K562 (cell line): Measurements from ENCODE around the gene KRT38. TPM values are rescaled to one million over a fixed set of nuclear protein-coding genes. Genes with fewer than 3 reads are reported as not detected.
A peak's percentile ranks its signal among the peaks of the same experiment; 100 is the strongest.

Experiments
- ATAC-seq: fragments of 200-7000 bp; cut with Tn5 transposase; 3 replicates; pipeline ENCODE4 v1.9.1; 2020; ENCODE audit warnings: moderate library complexity
- BruUV-seq: library from RNA; stranded (reverse); fragments of 400-500 nt; replicated peaks from 2 replicates; lab custom pipeline; 2021; lab: Mats Ljungman, UMichigan
- CTCF ChIA-PET: fragments of 300-600 bp; formaldehyde crosslinking; extraction: SDS; loops from one replicate; lab custom pipeline; 2021; ENCODE audit warnings: low intra/inter-chr PET ratio; lab: Yijun Ruan, JAX
- POLR2A ChIA-PET: fragments of 300-600, 350-650 bp; sonication (Branson Sonifier 250); formaldehyde crosslinking; extraction: SDS; loops from one replicate; lab custom pipeline; 2021; ENCODE audit warnings: antibody characterized with exemption, inconsistent platforms; lab: Yijun Ruan, JAX
- DNase-seq, 4 experiments: peaks; one replicate each; pipeline versions ENCODE4 v3.0.0 to v3.0.0-alpha.2; 2011 to 2018; ENCODE audit warnings: low spot score in 3 of 4, mixed read lengths in 3 of 4; ENCODE audit errors: extremely low read depth in 1 of 4
- FAIRE-seq: peaks from 2 replicates; lab custom pipeline; 2011; peaks lifted over from hg19 to GRCh38; lab: Jason Lieb, UNC
- H2AFZ ChIP-seq: 2 replicates; pipeline ENCODE4 v1.6.0; 2011; ENCODE audit warnings: low read depth, low read length, control low read depth, inconsistent platforms
- H3K27ac ChIP-seq: fragments of 200-600 bp; 3 replicates; pipeline ENCODE4 v1.8.0; 2011; ENCODE audit warnings: low read depth, mild to moderate bottlenecking, control low read depth, inconsistent platforms, low read length, moderate library complexity, mixed read lengths; ENCODE audit errors: extremely low read depth
- H3K27me3 ChIP-seq, 2 experiments: fragments of 300-600 bp in 1 of 2; 2 replicates in 1 of 2; 3 replicates in 1 of 2; pipeline versions ENCODE4 v1.6.0 to v1.8.0; 2011; ENCODE audit warnings: inconsistent platforms in 2 of 2, low read length in 2 of 2, mild to moderate bottlenecking in 1 of 2, mixed read lengths in 1 of 2, moderate library complexity in 1 of 2; ENCODE audit not compliant: control insufficient read depth in 2 of 2, insufficient read depth in 2 of 2
- H3K36me3 ChIP-seq: fragments of 300-600 bp; 3 replicates; pipeline ENCODE4 v1.8.0; 2011; ENCODE audit warnings: mild to moderate bottlenecking, low read length, inconsistent platforms; ENCODE audit not compliant: control insufficient read depth, insufficient read depth
- H3K4me1 ChIP-seq, 2 experiments: fragments of 200-600 bp in 1 of 2; replicated peaks in 1 of 2; 2 replicates in 1 of 2; 3 replicates in 1 of 2; pipeline versions ENCODE4 v1.5.1 to v1.8.0; 2011; ENCODE audit warnings: inconsistent platforms in 2 of 2, low read length in 2 of 2, mild to moderate bottlenecking in 1 of 2, mixed read lengths in 1 of 2, moderate library complexity in 1 of 2; ENCODE audit not compliant: control insufficient read depth in 2 of 2, insufficient read depth in 2 of 2
- H3K4me2 ChIP-seq: 2 replicates; pipeline ENCODE4 v1.6.1; 2011; ENCODE audit warnings: low read length, control low read depth, inconsistent platforms, mixed read lengths; ENCODE audit not compliant: insufficient read depth
- H3K4me3 ChIP-seq: fragments of 200-600 bp; sonication (generic), shearing (Covaris generic); 2 replicates; pipeline ENCODE4 v1.5.1; 2016; ENCODE audit warnings: control low read depth, inconsistent platforms
- H3K79me2 ChIP-seq: fragments of 200-600 bp; 3 replicates; pipeline ENCODE4 v1.8.0; 2011; ENCODE audit warnings: low read length, inconsistent platforms; ENCODE audit not compliant: control insufficient read depth, insufficient read depth
- H3K9ac ChIP-seq, 2 experiments: 2 replicates each; pipeline versions ENCODE4 v1.6.0 to v1.6.1; 2011; ENCODE audit warnings: low read depth in 2 of 2, low read length in 2 of 2, control low read depth in 1 of 2, inconsistent platforms in 1 of 2, mild to moderate bottlenecking in 1 of 2, mixed read lengths in 1 of 2; ENCODE audit not compliant: insufficient read depth in 1 of 2
- H3K9me1 ChIP-seq: one replicate; pipeline ENCODE4 v1.6.0; 2011; ENCODE audit warnings: inconsistent platforms, mild to moderate bottlenecking, low read length, moderate library complexity; ENCODE audit not compliant: control insufficient read depth, insufficient read depth
- H3K9me3 ChIP-seq: replicated peaks from 2 replicates; pipeline ENCODE4 v1.5.1; 2011; ENCODE audit warnings: low read depth, low read length, inconsistent platforms; ENCODE audit not compliant: control insufficient read depth, insufficient read depth
- H4K20me1 ChIP-seq: replicated peaks from 2 replicates; pipeline ENCODE4 v1.6.1; 2011; ENCODE audit warnings: low read length, inconsistent platforms, mixed read lengths; ENCODE audit not compliant: control insufficient read depth, insufficient read depth
- SPI1 ChIP-seq: IDR thresholded peaks from 2 replicates; pipeline ENCODE4 v1.6.1; 2011; ENCODE audit warnings: low read depth, low read length, control low read depth, borderline replicate concordance
- ZNF316 ChIP-seq: fragments of 450-650 bp; IDR thresholded peaks from 2 replicates; pipeline ENCODE4 v1.6.1; 2016
- ZNF79 ChIP-seq: fragments of 250-450 bp; sonication (Bioruptor Pico); IDR thresholded peaks from 2 replicates; pipeline ENCODE4 v1.4.0; 2020; ENCODE audit warnings: low read depth, mild to moderate bottlenecking, moderate library complexity
- WGBS: fragments of 100-300 bp; shearing (Covaris generic); methylation state at CpG from one replicate; pipeline ENCODE4 v1.1.6; 2016; ENCODE audit warnings: low coverage, mixed read lengths; ENCODE audit not compliant: insufficient coverage; ENCODE audit errors: missing lambda C conversion rate; 5-methylcytosine and 5-hydroxymethylcytosine counted together
- in situ Hi-C: fragments of 300-500 bp; cut with MboI; formaldehyde crosslinking; loops from 4 replicates; pipeline ENCODE4 v1.15.0; 2018; ENCODE audit warnings: inconsistent platforms, mixed read lengths
- intact Hi-C: fragments of 100-400 bp; cut with micrococcal nuclease; formaldehyde crosslinking; loops from 2 replicates; pipeline ENCODE4 v1.14.2; 2022
- polyA plus RNA-seq, 8 experiments: library from polyadenylated mRNA; depleted of rRNA in 4 of 8; stranded (reverse) in 5 of 8; unstranded in 3 of 8; fragments of >200 nt; fragmentation: Nextera tagmentation in 2 of 8; fragmentation: Illumina TruSeq in 1 of 8; extraction: Ambion mirVana in 2 of 8; extraction: Trizol in 1 of 8; gene quantifications; 2 replicates each; pipeline versions ENCODE4 v1.2.1 to v1.2.3, GENCODE V29; 2011 to 2014; ENCODE audit warnings: inconsistent platforms in 1 of 8, missing spikeins in 1 of 8
- total RNA-seq, 7 experiments: library from RNA; depleted of rRNA in 6 of 7; stranded (reverse); fragments of >200 nt in 6 of 7; fragmentation: Illumina TruSeq in 2 of 7; extraction: Trizol in 2 of 7; gene quantifications; 2 replicates each; pipeline versions ENCODE4 v1.2.1 to v1.2.3, GENCODE V29; 2011 to 2021; ENCODE audit warnings: low replicate concordance in 1 of 7
- TF ChIP-seq, protein P1 (sequence below): fragments of 450-650 bp; IDR thresholded peaks from 2 replicates; pipeline ENCODE4 v1.6.1; 2016; ENCODE audit warnings: mild to moderate bottlenecking
- TF ChIP-seq, protein P2 (sequence below): fragments of 450-650 bp; formaldehyde crosslinking; IDR thresholded peaks from 2 replicates; pipeline ENCODE4 v1.4.0; 2020; ENCODE audit warnings: mild to moderate bottlenecking, moderate library complexity

The KRT38 gene
- total and polyA plus RNA-seq, 9 of the 15 experiments (the other 6 are each of a cell fraction or from before 2014, with no cell fraction given), result not detected

GRCh38 chr17:41453066-41453465 lies 12.3 kb upstream of the KRT38 start (continued):
- TF ChIP-seq, protein P1, sequence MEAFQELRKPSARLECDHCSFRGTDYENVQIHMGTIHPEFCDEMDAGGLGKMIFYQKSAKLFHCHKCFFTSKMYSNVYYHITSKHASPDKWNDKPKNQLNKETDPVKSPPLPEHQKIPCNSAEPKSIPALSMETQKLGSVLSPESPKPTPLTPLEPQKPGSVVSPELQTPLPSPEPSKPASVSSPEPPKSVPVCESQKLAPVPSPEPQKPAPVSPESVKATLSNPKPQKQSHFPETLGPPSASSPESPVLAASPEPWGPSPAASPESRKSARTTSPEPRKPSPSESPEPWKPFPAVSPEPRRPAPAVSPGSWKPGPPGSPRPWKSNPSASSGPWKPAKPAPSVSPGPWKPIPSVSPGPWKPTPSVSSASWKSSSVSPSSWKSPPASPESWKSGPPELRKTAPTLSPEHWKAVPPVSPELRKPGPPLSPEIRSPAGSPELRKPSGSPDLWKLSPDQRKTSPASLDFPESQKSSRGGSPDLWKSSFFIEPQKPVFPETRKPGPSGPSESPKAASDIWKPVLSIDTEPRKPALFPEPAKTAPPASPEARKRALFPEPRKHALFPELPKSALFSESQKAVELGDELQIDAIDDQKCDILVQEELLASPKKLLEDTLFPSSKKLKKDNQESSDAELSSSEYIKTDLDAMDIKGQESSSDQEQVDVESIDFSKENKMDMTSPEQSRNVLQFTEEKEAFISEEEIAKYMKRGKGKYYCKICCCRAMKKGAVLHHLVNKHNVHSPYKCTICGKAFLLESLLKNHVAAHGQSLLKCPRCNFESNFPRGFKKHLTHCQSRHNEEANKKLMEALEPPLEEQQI, result no peak
- TF ChIP-seq ZNF79 (CRISPR knock-in tag), result no peak
- peak; percentile 78 for TF ChIP-seq ZNF316
- TF ChIP-seq, all 486 proteins: peak for 5

DNA sequence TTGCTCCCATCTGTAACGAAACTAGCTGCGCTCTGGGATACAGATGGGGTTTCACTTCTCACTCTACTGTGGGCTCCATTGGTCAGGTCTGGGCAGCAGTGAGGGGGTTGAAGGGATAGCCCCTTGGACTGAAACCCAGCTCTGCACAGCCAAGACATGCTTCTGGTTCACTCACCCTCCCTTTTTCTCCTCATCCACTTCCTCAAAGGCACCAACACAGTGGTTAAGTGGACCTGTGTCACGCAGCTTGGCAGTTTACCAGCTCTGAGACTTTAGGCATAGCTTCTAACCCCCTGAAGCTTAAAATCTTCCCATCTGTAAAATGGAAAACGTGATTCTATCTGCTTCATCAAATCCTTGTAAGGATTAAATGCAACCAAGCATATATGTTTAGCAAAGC lies 11.5 kb upstream of the KRT38 start:
- DNase-seq (no peak), ATAC-seq (no peak)
- Histone ChIP-seq H3K4me2 (no peak overlapping the region), H2AFZ (no peak overlapping the region), H3K9me1 (no peaks in the 10 kb centered on the region), H3K9ac (no peak overlapping the region), H3K4me3 (no peak overlapping the region), H3K4me1 (no peaks in the 10 kb centered on the region)
- no TSS peak for BruUV-seq
- 3% methylated on average over 4 of the region's 4 CpGs for WGBS
- CTCF ChIA-PET, result no interaction called here
- TF ChIP-seq, protein P2, sequence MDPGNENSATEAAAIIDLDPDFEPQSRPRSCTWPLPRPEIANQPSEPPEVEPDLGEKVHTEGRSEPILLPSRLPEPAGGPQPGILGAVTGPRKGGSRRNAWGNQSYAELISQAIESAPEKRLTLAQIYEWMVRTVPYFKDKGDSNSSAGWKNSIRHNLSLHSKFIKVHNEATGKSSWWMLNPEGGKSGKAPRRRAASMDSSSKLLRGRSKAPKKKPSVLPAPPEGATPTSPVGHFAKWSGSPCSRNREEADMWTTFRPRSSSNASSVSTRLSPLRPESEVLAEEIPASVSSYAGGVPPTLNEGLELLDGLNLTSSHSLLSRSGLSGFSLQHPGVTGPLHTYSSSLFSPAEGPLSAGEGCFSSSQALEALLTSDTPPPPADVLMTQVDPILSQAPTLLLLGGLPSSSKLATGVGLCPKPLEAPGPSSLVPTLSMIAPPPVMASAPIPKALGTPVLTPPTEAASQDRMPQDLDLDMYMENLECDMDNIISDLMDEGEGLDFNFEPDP (CRISPR knock-in tag), result no peak
- 0 out of 2 replicates have a peak, but pooled peaks have one; percentile 11 for TF ChIP-seq SPI1
- TF ChIP-seq, all 486 proteins: peak for 1
- Histone ChIP-seq H4K20me1 (no peaks in the 10 kb centered on the region), H3K36me3 (no peaks in the 10 kb centered on the region), H3K9me3 (no peaks in the 10 kb centered on the region; the same call in 1 of the 2 replicates), H3K27ac (no peak overlapping the region), H3K27me3 (peaks cover 3 to 7% of the 10 kb centered on the region in 2 experiments; a peak in 1 of 5 replicates), H3K79me2 (no peaks in the 10 kb centered on the region)
- in situ Hi-C loops (no loop called here), intact Hi-C loops (no loop called here)
- no peak for FAIRE-seq
- POLR2A ChIA-PET, result interaction anchor here (0.5 kb wide), 1 partner anchor 651 kb away, joined by 3 read pairs; no protein-coding TSS in a partner anchor
